A549 (cell line): ENCODE measurements around the gene GBA2. TPM values are rescaled to one million over a fixed set of nuclear protein-coding genes. Genes with fewer than 3 reads are reported as not detected.
A peak's percentile ranks its signal among the peaks of the same experiment; 100 is the strongest.

ENCODE experiments used
- ATAC-seq, 2 experiments: fragments of 200-7000 bp in 1 of 2; fragments of >200 bp in 1 of 2; cut with Nextera tagmentation in 1 of 2; cut with Tn5 transposase in 1 of 2; 3 replicates each; pipeline versions ENCODE4 v1.8.0 to v1.9.1; 2018 to 2020; ENCODE audit warnings: mild to moderate bottlenecking in 1 of 2, moderate library complexity in 1 of 2
- CTCF ChIA-PET: fragments of 300-600 bp; sonication (Branson Sonifier 250); formaldehyde crosslinking; extraction: SDS; loops from one replicate; lab custom pipeline; 2021; ENCODE audit warnings: antibody characterized with exemption, inconsistent platforms; lab: Yijun Ruan, JAX
- POLR2A ChIA-PET: fragments of 350-600 bp; formaldehyde crosslinking; extraction: SDS; loops from one replicate; lab custom pipeline; 2021; ENCODE audit warnings: antibody characterized with exemption, inconsistent platforms; lab: Yijun Ruan, JAX
- DNase-seq, 2 experiments: peaks; one replicate each; pipeline versions ENCODE4 v3.0.0 to v3.0.0-alpha.2; 2011 to 2016; ENCODE audit warnings: low read depth in 1 of 2, low spot score in 1 of 2
- FAIRE-seq: peaks from 2 replicates; lab custom pipeline; 2011; peaks lifted over from hg19 to GRCh38; lab: Jason Lieb, UNC
- H3K27ac ChIP-seq, 2 experiments: fragments of >200 bp; sonication (Bioruptor Twin); formaldehyde crosslinking; 3 replicates each; pipeline ENCODE4 v1.5.1; 2016 to 2017
- H3K4me1 ChIP-seq: fragments of >200 bp; sonication (Bioruptor Twin); formaldehyde crosslinking; 3 replicates; pipeline ENCODE4 v1.6.1; 2016
- H3K4me2 ChIP-seq: fragments of >200 bp; sonication (Bioruptor Twin); formaldehyde crosslinking; 3 replicates; pipeline ENCODE4 v1.6.1; 2016
- H3K4me3 ChIP-seq: fragments of >200 bp; sonication (Bioruptor Twin); formaldehyde crosslinking; 3 replicates; pipeline ENCODE4 v1.5.1; 2016
- H3K9me3 ChIP-seq: fragments of >200 bp; sonication (Bioruptor Twin); formaldehyde crosslinking; 3 replicates; pipeline ENCODE4 v1.6.1; 2016
- CBX8 ChIP-seq: fragments of 200-600 bp; sonication (generic); IDR thresholded peaks from 2 replicates; pipeline ENCODE4 v1.6.1; 2016
- CEBPB ChIP-seq, 2 experiments: fragments of >200 bp in 1 of 2; sonication (Bioruptor Twin) in 1 of 2; formaldehyde crosslinking in 1 of 2; IDR thresholded peaks; 2 replicates each; pipeline ENCODE4 v1.6.1; 2012 to 2016
- CHD2 ChIP-seq: fragments of 150-350 bp; IDR thresholded peaks from 2 replicates; pipeline ENCODE4 v1.6.1; 2014; ENCODE audit warnings: low read length; ENCODE audit not compliant: partially characterized antibody
- CTCF ChIP-seq: fragments of >200 bp; sonication (Bioruptor Twin); formaldehyde crosslinking; IDR thresholded peaks from 3 replicates; pipeline ENCODE4 v1.5.1; 2016
- E2F6 ChIP-seq: IDR thresholded peaks from 2 replicates; pipeline ENCODE4 v1.6.1; 2012; ENCODE audit warnings: low read depth, borderline replicate concordance
- EHMT2 ChIP-seq: fragments of 200-600 bp; sonication (generic); IDR thresholded peaks from 2 replicates; pipeline ENCODE4 v1.6.1; 2016; ENCODE audit warnings: antibody characterized with exemption, low read depth, mild to moderate bottlenecking, moderate library complexity
- EP300 ChIP-seq, 2 experiments: fragments of >200 bp; sonication (Bioruptor Twin); formaldehyde crosslinking; IDR thresholded peaks; 2 replicates in 1 of 2; 3 replicates in 1 of 2; pipeline ENCODE4 v1.6.1; 2016 to 2017
- ESRRA ChIP-seq: fragments of 150-350 bp; IDR thresholded peaks from 2 replicates; pipeline ENCODE4 v1.6.1; 2014; ENCODE audit warnings: mild to moderate bottlenecking, low read length, borderline replicate concordance
- FOSB ChIP-seq: fragments of 250-450 bp; sonication (Bioruptor Pico); IDR thresholded peaks from 2 replicates; pipeline ENCODE4 v1.5.0; 2020; ENCODE audit warnings: mild to moderate bottlenecking, moderate library complexity
- FOSL2 ChIP-seq, 2 experiments: fragments of 450-650 bp in 1 of 2; fragments of >200 bp in 1 of 2; sonication (Bioruptor Twin) in 1 of 2; formaldehyde crosslinking; IDR thresholded peaks; 2 replicates each; pipeline versions ENCODE4 v1.5.0 to v1.6.1; 2016 to 2020; ENCODE audit warnings: mild to moderate bottlenecking in 1 of 2, moderate library complexity in 1 of 2
- FOXS1 ChIP-seq: fragments of 250-450 bp; sonication (Bioruptor Pico); IDR thresholded peaks from 2 replicates; pipeline ENCODE4 v1.5.0; 2020; ENCODE audit warnings: mild to moderate bottlenecking, moderate library complexity
- HDAC2 ChIP-seq: fragments of 200-600 bp; sonication (generic); IDR thresholded peaks from 2 replicates; pipeline ENCODE4 v1.6.1; 2016
- HOXB13 ChIP-seq: fragments of 250-450 bp; sonication (Bioruptor Pico); IDR thresholded peaks from 2 replicates; pipeline ENCODE4 v1.5.0; 2020; ENCODE audit warnings: low read depth, mild to moderate bottlenecking, moderate library complexity
- KDM5A ChIP-seq: fragments of 200-600 bp; sonication (generic); IDR thresholded peaks from 2 replicates; pipeline ENCODE4 v1.6.1; 2016; ENCODE audit warnings: antibody characterized with exemption, mild to moderate bottlenecking
- MAFK ChIP-seq: fragments of 450-650 bp; IDR thresholded peaks from 2 replicates; pipeline ENCODE4 v1.6.1; 2014; ENCODE audit not compliant: partially characterized antibody
- MAX ChIP-seq: IDR thresholded peaks from 2 replicates; pipeline ENCODE4 v1.6.1; 2012
- MYC ChIP-seq: IDR thresholded peaks from 2 replicates; pipeline ENCODE4 v1.6.1; 2012; ENCODE audit warnings: mild to moderate bottlenecking, inconsistent platforms, low read length, improper control_type of control experiment, borderline replicate concordance
- NPAS2 ChIP-seq: fragments of 250-450 bp; sonication (Bioruptor Pico); IDR thresholded peaks from 2 replicates; pipeline ENCODE4 v1.8.0; 2022; ENCODE audit warnings: mild to moderate bottlenecking, moderate library complexity, borderline replicate concordance
- NR3C1 ChIP-seq: fragments of >200 bp; sonication (Bioruptor Twin); formaldehyde crosslinking; IDR thresholded peaks from 3 replicates; pipeline ENCODE4 v1.6.1; 2017
- POLR2A ChIP-seq: IDR thresholded peaks from 2 replicates; pipeline ENCODE4 v1.6.1; 2012; ENCODE audit warnings: mild to moderate bottlenecking, low read length
- RARB ChIP-seq: fragments of 250-450 bp; sonication (Bioruptor Pico); IDR thresholded peaks from 2 replicates; pipeline ENCODE4 v1.8.0; 2021; ENCODE audit warnings: mild to moderate bottlenecking, moderate library complexity
- RCOR1 ChIP-seq: fragments of 150-350 bp; IDR thresholded peaks from 2 replicates; pipeline ENCODE4 v1.6.1; 2014; ENCODE audit warnings: antibody characterized with exemption, low read length, low read depth
- REST ChIP-seq: fragments of 200-600 bp; sonication (generic); IDR thresholded peaks from 2 replicates; pipeline ENCODE4 v1.6.1; 2016; ENCODE audit warnings: antibody characterized with exemption, mild to moderate bottlenecking, moderate library complexity
- RFX5 ChIP-seq: fragments of 450-650 bp; IDR thresholded peaks from 2 replicates; pipeline ENCODE4 v1.7.1; 2014; ENCODE audit warnings: antibody characterized with exemption, mild to moderate bottlenecking, moderate library complexity
- SREBF2 ChIP-seq: fragments of 450-650 bp; IDR thresholded peaks from 2 replicates; pipeline ENCODE4 v1.6.1; 2014; ENCODE audit warnings: mild to moderate bottlenecking, moderate library complexity
- ZFP36 ChIP-seq: fragments of 450-650 bp; IDR thresholded peaks from 2 replicates; pipeline ENCODE4 v1.6.1; 2014; ENCODE audit warnings: borderline replicate concordance; ENCODE audit not compliant: partially characterized antibody
- ZNF302 ChIP-seq: fragments of 250-450 bp; sonication (Bioruptor Pico); IDR thresholded peaks from 2 replicates; pipeline ENCODE4 v1.9.0; 2021; ENCODE audit warnings: inconsistent platforms, mild to moderate bottlenecking, moderate library complexity
- ZSCAN20 ChIP-seq: fragments of 250-450 bp; sonication (Bioruptor Pico); IDR thresholded peaks from 2 replicates; pipeline ENCODE4 v1.8.0; 2022; ENCODE audit warnings: mild to moderate bottlenecking, moderate library complexity
- WGBS: methylation state at CpG from one replicate; pipeline ENCODE4 v1.1.6; 2017; ENCODE audit errors: missing lambda C conversion rate; 5-methylcytosine and 5-hydroxymethylcytosine counted together
- polyA plus RNA-seq, 4 experiments: library from polyadenylated mRNA; depleted of rRNA in 3 of 4; stranded (reverse); fragments of >200 nt; fragmentation: RNase III in 1 of 4; extraction: RNeasy Plus Mini Kit Qiagen cat#74134 plus additional on column Dnase treatment in 1 of 4; gene quantifications; 2 replicates in 3 of 4; 3 replicates in 1 of 4; pipeline ENCODE4 v1.2.3, GENCODE V29; 2011 to 2017

Gene GBA2
- polyA plus RNA-seq, 2 of the 4 experiments (the other 2 are of a cell fraction), result 38.9 to 40.0 TPM

GRCh38 chr9:35732800-35733541, 16.1 kb downstream of the GBA2 start (continued):
- no peak for TF ChIP-seq REST

- peak; percentile 98 to 99 for DNase-seq
- peak; percentile 82 to 93 for ATAC-seq
- peaks cover 52% of the 10 kb centered on the region for H3K4me1 ChIP-seq
- peak; percentile 49 for FAIRE-seq
- H3K4me2 ChIP-seq, result peak within 1 kb of the TSS; percentile 76
- POLR2A ChIA-PET, result interaction anchor here (0.5 to 3.6 kb wide), 25 partner anchors 10 to 652 kb away, joined by 3 to 41 read pairs (median 5); partner anchors contain the start of genes ARHGEF39, CA9, CCDC107 and FANCG
- H3K9me3 ChIP-seq, result no peaks in the 10 kb centered on the region
- WGBS, result 4% methylated on average over 14 of the region's 49 CpGs
- H3K4me3 ChIP-seq, result peak within 1 kb of the TSS; percentile 87
- peak within 1 kb of the TSS; percentile 95 to 96 for H3K27ac ChIP-seq
- CTCF ChIA-PET, result interaction anchor here (0.6 to 31.4 kb wide), 17 partner anchors 11 to 681 kb away, joined by 3 to 758 read pairs (median 5); partner anchors contain the start of genes ARHGEF39, ATOSB, CCDC107 and GBA2
- TF ChIP-seq MAX, result peak; percentile 83
- no peak for TF ChIP-seq ESRRA
- no peak for TF ChIP-seq NR3C1
- no peak for TF ChIP-seq NPAS2 (CRISPR knock-in tag)
- no peak for TF ChIP-seq FOXS1
- no peak for TF ChIP-seq FOSL2 (IDR thresholded peaks at IDR 0.05)
- peak; percentile 40; the same call in 1 of the 2 replicates for TF ChIP-seq FOSL2 (CRISPR knock-in tag; IDR thresholded peaks at IDR 0.05)
- no peak for TF ChIP-seq SREBF2
- no peak for TF ChIP-seq RARB
- TF ChIP-seq CHD2, result no peak
- no peak for TF ChIP-seq EP300 (IDR thresholded peaks at IDR 0.05)
- no peak for TF ChIP-seq MAFK
- no peak for TF ChIP-seq REST
- TF ChIP-seq ZSCAN20 (CRISPR knock-in tag), result no peak
- no peak for TF ChIP-seq FOSB (CRISPR knock-in tag)
- TF ChIP-seq ZFP36, result no peak
- peak; percentile 36; the same call in 1 of the 2 replicates for TF ChIP-seq E2F6
- TF ChIP-seq CEBPB (IDR thresholded peaks at IDR 0.05), result peak in 1 of 2 experiments; percentile 21; a peak in 1 of 4 replicates
- TF ChIP-seq ZNF302, result no peak
- peak; percentile 64 for TF ChIP-seq POLR2A
- no peak for TF ChIP-seq HOXB13 (CRISPR knock-in tag)
- TF ChIP-seq RCOR1, result no peak
- 0 out of 2 replicates have a peak, but pooled peaks have one; percentile 61 for TF ChIP-seq MYC
- peak; percentile 40 for TF ChIP-seq CTCF
- no peak for TF ChIP-seq EHMT2
- no peak for TF ChIP-seq HDAC2
- no peak for TF ChIP-seq CBX8
- TF ChIP-seq RFX5, result no peak
- TF ChIP-seq KDM5A, result no peak
Measured at GRCh38 chr9:35732185-35732799, 16.7 kb downstream of the GBA2 start, which contains the start of the genes CREB3 and TLN1. Gene CREB3, plus strand, starts transcription at chr9:35732666. Its CDS starts 107 bp downstream, at chr9:35732773. Gene TLN1, minus strand, starts transcription at chr9:35732195. Its CDS starts 6,501 bp downstream, at chr9:35725694.
